ENCODE measurements around the gene L2HGDH. TPM values are rescaled to one million over a fixed set of nuclear protein-coding genes. Genes with fewer than 3 reads are reported as not detected.

L2HGDH gene
- total and polyA plus RNA-seq, 2 of the 4 experiments (the other 2 are of a cell fraction), result 3.1 to 3.8 TPM

GRCh38 chr14:50229681-50230080 lies 82.3 kb downstream of the L2HGDH start:
- H3K56ac ChIP-seq (ENCODE audit: extremely low read depth, insufficient read depth, low read length), result no peak overlapping the region
- ChIA-PET CTCF (interaction anchor here (0.6 kb wide), 1 partner anchor 30 kb away, joined by 3 read pairs; no protein-coding TSS in a partner anchor), POLR2A (ENCODE audit: unreplicated experiment) (no interaction called here)
- no peak overlapping the region for H2BK20ac ChIP-seq (ENCODE audit: low read depth, low read length)
- ATAC-seq (ENCODE audit: low read depth) (no peak), DNase-seq (no peak)
- WGBS, 2 experiments (ENCODE audit: extremely low coverage in 2 of 2, insufficient read length in 1 of 2), result no CpG with 5 or more reads among the region's 2 CpGs
- H4K5ac ChIP-seq (ENCODE audit: low read depth, low read length), result no peak overlapping the region
- H3K23ac ChIP-seq (ENCODE audit: low read depth, low read length), result peak overlapping the region; percentile 83; the same call in 1 of the 2 replicates
- no peak overlapping the region for H4K91ac ChIP-seq (ENCODE audit: insufficient read depth, low read depth, low read length)
- H4K8ac ChIP-seq (ENCODE audit: low read depth in 2 of 2, low read length in 2 of 2), result no peak overlapping the region
- dilution Hi-C loops (cut with HindIII; ENCODE audit: low sequenced_read_pairs, unreplicated experiment), result no loop called here
- no peaks in the 10 kb centered on the region for H3K27me3 ChIP-seq (ENCODE audit: control insufficient read depth, insufficient read depth, low read length)
- no peaks in the 10 kb centered on the region for H3K9me3 ChIP-seq (ENCODE audit: control insufficient read depth, insufficient read depth, low read length)
- no peak overlapping the region for H3K27ac ChIP-seq (ENCODE audit: insufficient read depth, low read length)
- no peak overlapping the region for H2BK120ac ChIP-seq (ENCODE audit: low read depth, low read length)
- intact Hi-C loops (cut with micrococcal nuclease), result loop anchor here (10.0 kb wide), 1 partner anchor 305 kb away; the partner anchor contains the start of gene MAP4K5
- H3K18ac ChIP-seq (ENCODE audit: low read depth, low read length), result no peak overlapping the region
- peaks cover 46% of the 10 kb centered on the region for H4K20me1 ChIP-seq (ENCODE audit: insufficient read depth, low read length)
- H2BK5ac ChIP-seq (ENCODE audit: low read depth, low read length, poor library complexity, severe bottlenecking), result no peak overlapping the region
- BruUV-seq (replicated peaks), result TSS peak; percentile 40
- no peak overlapping the region for H2AK9ac ChIP-seq (replicated peaks; ENCODE audit: low read depth, low read length, poor library complexity)
- no peak overlapping the region for H3K4ac ChIP-seq (ENCODE audit: low read depth, low read length)
- no peak overlapping the region for H2BK15ac ChIP-seq (ENCODE audit: low read depth, low read length)
- H3K4me1 ChIP-seq (ENCODE audit: control insufficient read depth, insufficient read depth, low read length), result peaks cover 3% of the 10 kb centered on the region; the same call in 1 of the 2 replicates
- peak overlapping the region; percentile 20; the same call in 1 of the 2 replicates for H3K9ac ChIP-seq (ENCODE audit: low read depth, low read length)
- H3K4me3 ChIP-seq (ENCODE audit: insufficient read depth, low read depth, low read length), result peak overlapping the region; percentile 88; the same call in 1 of the 2 replicates
- peak overlapping the region; percentile 99 for H3K4me2 ChIP-seq (ENCODE audit: low read depth, low read length)
- H2AFZ ChIP-seq (replicated peaks; ENCODE audit: low read length, poor library complexity), result no peak overlapping the region
- H3K9me1 ChIP-seq (ENCODE audit: insufficient read depth, low read length), result no peaks in the 10 kb centered on the region
- in situ Hi-C loops (cut with MboI; ENCODE audit: low sequenced_read_pairs), result no loop called here
- H2AK5ac ChIP-seq (ENCODE audit: low read depth, low read length), result no peak overlapping the region
- no peak for TF ChIP-seq POLR2A (IDR thresholded peaks at IDR 0.05; ENCODE audit: low read depth, low read length)
- H3K79me1 ChIP-seq (ENCODE audit: low read depth in 1 of 2, low read length in 2 of 2), result peaks cover 0 to 61% of the 10 kb centered on the region in 2 experiments; a peak in 2 of 4 replicates
- H3K36me3 ChIP-seq (ENCODE audit: control insufficient read depth, insufficient read depth, low read length), result no peaks in the 10 kb centered on the region
- H3K14ac ChIP-seq (replicated peaks; ENCODE audit: low read depth, low read length), result peak overlapping the region; percentile 49; the same call in 1 of the 2 replicates

Measured in IMR-90 (cell line).